AG09319 (cell line): ENCODE measurements around the gene CNBP.

Source experiments
- DNase-seq: peaks from one replicate; pipeline ENCODE4 v3.0.0-alpha.2; 2010; ENCODE audit warnings: low read depth; ENCODE audit errors: extremely low read depth
- CTCF ChIP-seq: IDR thresholded peaks from 2 replicates; pipeline ENCODE4 v1.5.1; 2011; ENCODE audit warnings: low read depth, mild to moderate bottlenecking, inconsistent platforms, low read length, moderate library complexity

The CNBP gene

DNA sequence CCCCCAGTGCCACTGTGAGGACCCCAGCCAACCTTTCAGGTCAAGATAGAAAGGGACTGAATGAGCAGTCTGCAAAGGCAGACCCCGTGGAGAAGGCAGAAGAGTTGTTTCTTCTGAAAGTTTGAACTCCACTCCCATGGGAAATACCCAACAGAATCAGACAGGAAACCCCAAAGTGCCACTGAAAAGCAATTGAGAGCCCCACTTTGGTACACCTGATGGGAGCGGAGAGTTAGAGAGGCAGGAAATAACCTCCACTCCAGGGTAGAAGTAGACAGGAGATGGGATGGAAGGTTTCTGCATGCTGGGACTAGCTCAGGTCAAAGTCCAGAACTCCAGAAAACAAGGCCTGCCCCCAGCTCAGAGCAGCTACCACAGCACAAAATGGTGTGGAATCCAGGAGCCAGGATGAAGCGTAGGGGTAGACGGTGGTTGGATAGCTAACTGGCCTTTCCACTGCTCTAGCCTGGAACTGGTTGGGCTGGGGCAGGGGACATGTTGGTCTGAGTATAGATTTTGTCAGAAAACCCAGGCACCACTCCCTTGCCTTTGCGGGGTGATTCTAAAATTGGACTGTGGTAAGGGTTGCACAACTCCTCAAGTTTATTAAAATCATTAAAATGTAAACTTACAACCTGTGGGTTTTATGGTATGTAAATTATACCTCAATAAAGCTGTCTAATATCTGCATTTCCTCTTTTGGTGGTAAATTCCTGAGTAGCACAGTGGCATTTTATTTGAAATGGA lies 60.2 kb downstream of the CNBP start:
- no peak for TF ChIP-seq CTCF
- peak; percentile 23 for DNase-seq

DNA sequence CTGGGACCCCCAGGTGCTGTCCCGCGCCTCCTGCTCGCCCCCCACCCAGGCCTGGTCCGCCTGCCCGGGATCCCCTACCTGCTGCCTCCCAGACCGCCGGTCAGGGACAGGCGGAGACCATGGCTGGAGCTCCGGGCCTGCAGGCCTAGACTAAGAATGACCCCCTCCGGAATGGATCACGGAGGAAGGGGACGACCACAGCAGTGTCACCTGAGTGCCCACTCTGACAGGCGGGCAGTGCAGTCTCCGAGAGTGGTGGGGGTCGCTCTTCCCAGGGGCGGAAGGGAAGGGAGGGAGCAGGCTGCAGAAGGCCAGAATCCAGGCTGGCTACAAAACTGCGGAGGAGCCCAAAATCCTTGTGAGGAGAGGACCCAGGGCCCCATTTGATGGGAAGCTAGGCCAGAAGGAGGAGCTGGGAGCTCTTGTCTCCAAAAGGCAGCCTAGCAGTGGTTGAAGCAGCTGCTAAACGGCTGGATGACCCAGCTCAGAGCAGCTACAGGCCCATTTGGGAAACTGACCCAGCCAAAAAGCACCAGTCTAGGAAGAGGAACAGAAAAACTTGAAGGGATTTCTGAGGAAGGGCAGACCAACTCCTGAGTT lies 61.2 kb downstream of the CNBP start:
- no peak for DNase-seq
- no peak for TF ChIP-seq CTCF

- no peak for TF ChIP-seq CTCF
- DNase-seq: peak; percentile 37
These were observed 61.8 kb downstream of the CNBP start, which contains the start of gene RAB43 for GRCh38 chr3:129121792-129122411. Gene RAB43, minus strand, starts transcription at chr3:129121804. Its CDS starts 315 bp downstream, at chr3:129121489.

DNA sequence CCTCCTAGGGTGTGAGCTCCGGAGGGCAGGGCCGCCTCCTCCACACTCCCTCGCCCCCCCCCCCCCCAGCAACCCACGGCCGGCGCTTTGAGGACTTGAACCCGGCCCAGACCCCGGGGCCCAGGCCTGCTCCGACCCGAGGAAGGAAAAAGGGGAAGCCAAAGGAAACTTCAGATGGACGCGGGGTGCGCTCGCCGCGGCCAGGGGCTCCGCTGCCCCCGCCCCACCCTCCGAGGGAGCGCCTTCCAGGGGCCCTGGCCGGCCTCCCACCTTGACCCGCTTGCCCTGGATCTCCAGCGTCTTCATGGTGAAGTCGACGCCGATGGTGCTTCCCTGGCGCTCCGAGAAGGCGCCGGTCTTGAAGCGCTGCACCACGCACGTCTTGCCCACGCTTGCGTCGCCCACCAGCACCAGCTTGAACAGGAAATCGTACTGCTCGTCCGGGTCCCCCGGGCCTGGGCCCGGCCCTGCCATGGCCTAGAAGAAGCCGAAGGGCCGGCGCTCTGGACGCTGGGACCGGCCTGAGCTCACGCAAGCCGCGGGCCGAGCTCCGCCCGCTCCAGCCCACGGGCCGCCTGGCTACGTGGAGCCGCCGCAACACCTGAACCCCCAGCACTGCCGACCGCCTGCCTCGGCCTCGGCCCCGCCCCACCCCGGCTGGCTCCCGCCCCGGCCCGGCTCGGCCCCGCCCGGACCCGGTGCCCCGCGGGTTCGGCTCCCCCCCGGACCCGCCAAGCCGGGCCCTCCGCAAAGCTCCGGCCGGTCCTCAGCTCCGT lies 62.5 kb downstream of the CNBP start:
- peak; percentile 3 for DNase-seq

GRCh38 chr3:129120254-129121004 lies 63.3 kb downstream of the CNBP start:
- peak; percentile 24 for TF ChIP-seq CTCF
- peak; percentile 68 for DNase-seq

More for the DNA sequence above, 62.5 kb downstream of the CNBP start:
- no peak for TF ChIP-seq CTCF

GRCh38 chr3:129119365-129120100 lies 64.2 kb downstream of the CNBP start:
- DNase-seq: no peak

More at GRCh38 chr3:129119365-129120100, 64.2 kb downstream of the CNBP start:
- no peak for TF ChIP-seq CTCF
